OCI-LY1 (cell line): ENCODE results near the gene CTF1.

Experiments used
- H2AFZ ChIP-seq: fragments of 200-600 bp; sonication (generic), shearing (Covaris generic); 2 replicates; pipeline ENCODE4 v1.6.0; 2014; ENCODE audit warnings: antibody characterized with exemption, mild to moderate bottlenecking, low read length
- H3F3A ChIP-seq: fragments of 200-600 bp; sonication (generic), shearing (Covaris generic); 2 replicates; pipeline ENCODE4 v1.6.0; 2014; ENCODE audit warnings: mild to moderate bottlenecking, antibody characterized with exemption, low read length, moderate library complexity; ENCODE audit not compliant: insufficient read depth
- H3K27ac ChIP-seq: fragments of 200-600 bp; sonication (generic); 2 replicates; pipeline ENCODE4 v1.5.1; 2014; ENCODE audit warnings: low read length, mixed run types, mild to moderate bottlenecking, low read depth; ENCODE audit not compliant: poor library complexity, severe bottlenecking
- H3K27me3 ChIP-seq: fragments of 200-600 bp; sonication (generic); 2 replicates; pipeline ENCODE4 v1.6.0; 2014; ENCODE audit warnings: antibody characterized with exemption, mild to moderate bottlenecking, low read length, moderate library complexity; ENCODE audit not compliant: insufficient read depth
- H3K36me3 ChIP-seq: fragments of 200-600 bp; sonication (generic); 2 replicates; pipeline ENCODE4 v1.6.1; 2014; ENCODE audit warnings: mild to moderate bottlenecking, antibody characterized with exemption, low read length, moderate library complexity, mixed read lengths; ENCODE audit not compliant: insufficient read depth
- H3K4me1 ChIP-seq: fragments of 200-600 bp; sonication (generic); 2 replicates; pipeline ENCODE4 v1.5.1; 2014; ENCODE audit warnings: mild to moderate bottlenecking, low read length, moderate library complexity; ENCODE audit not compliant: insufficient read depth, severe bottlenecking
- H3K4me2 ChIP-seq: fragments of 200-600 bp; sonication (generic), shearing (Covaris generic); 2 replicates; pipeline ENCODE4 v1.6.1; 2014; ENCODE audit warnings: low read length
- H3K4me3 ChIP-seq: fragments of 200-600 bp; sonication (generic); 2 replicates; pipeline ENCODE4 v1.5.1; 2014; ENCODE audit warnings: low read length, low read depth, mild to moderate bottlenecking, mixed read lengths; ENCODE audit not compliant: poor library complexity, severe bottlenecking
- H3K79me2 ChIP-seq: fragments of 200-600 bp; shearing (Covaris generic); 2 replicates; pipeline ENCODE4 v1.6.1; 2016; ENCODE audit warnings: mixed run types, low read length, mixed read lengths; ENCODE audit not compliant: insufficient read depth
- H3K9ac ChIP-seq: fragments of 200-600 bp; sonication (generic), shearing (Covaris generic); 2 replicates; pipeline ENCODE4 v1.6.1; 2014; ENCODE audit warnings: mild to moderate bottlenecking, low read length, mixed read lengths
- H3K9me2 ChIP-seq: fragments of 200-600 bp; sonication (generic), shearing (Covaris generic); 2 replicates; pipeline ENCODE4 v1.6.1; 2014; ENCODE audit warnings: low read depth, mild to moderate bottlenecking, low read length, mixed read lengths
- H3K9me3 ChIP-seq: fragments of 200-600 bp; shearing (Covaris generic); 2 replicates; pipeline ENCODE4 v1.6.1; 2014; ENCODE audit warnings: low read length, mixed read lengths
- H4K20me1 ChIP-seq: fragments of 200-600 bp; sonication (generic), shearing (Covaris generic); 2 replicates; pipeline ENCODE4 v1.6.0; 2016; ENCODE audit warnings: mild to moderate bottlenecking, low read length; ENCODE audit not compliant: insufficient read depth
- EZH2 ChIP-seq: fragments of 200-600 bp; sonication (generic), shearing (Covaris generic); IDR thresholded peaks from 2 replicates; pipeline ENCODE4 v1.8.0; 2017; ENCODE audit warnings: borderline replicate concordance, mixed run types, mild to moderate bottlenecking, antibody characterized with exemption, low read length, moderate library complexity, mixed read lengths
- TF ChIP-seq, protein P1 (sequence below): fragments of 200-600 bp; sonication (generic), shearing (Covaris generic); IDR thresholded peaks from 2 replicates; pipeline ENCODE4 v1.5.1; 2017; ENCODE audit warnings: mild to moderate bottlenecking, antibody characterized with exemption, low read length, moderate library complexity, mixed read lengths

CTF1 gene

DNA sequence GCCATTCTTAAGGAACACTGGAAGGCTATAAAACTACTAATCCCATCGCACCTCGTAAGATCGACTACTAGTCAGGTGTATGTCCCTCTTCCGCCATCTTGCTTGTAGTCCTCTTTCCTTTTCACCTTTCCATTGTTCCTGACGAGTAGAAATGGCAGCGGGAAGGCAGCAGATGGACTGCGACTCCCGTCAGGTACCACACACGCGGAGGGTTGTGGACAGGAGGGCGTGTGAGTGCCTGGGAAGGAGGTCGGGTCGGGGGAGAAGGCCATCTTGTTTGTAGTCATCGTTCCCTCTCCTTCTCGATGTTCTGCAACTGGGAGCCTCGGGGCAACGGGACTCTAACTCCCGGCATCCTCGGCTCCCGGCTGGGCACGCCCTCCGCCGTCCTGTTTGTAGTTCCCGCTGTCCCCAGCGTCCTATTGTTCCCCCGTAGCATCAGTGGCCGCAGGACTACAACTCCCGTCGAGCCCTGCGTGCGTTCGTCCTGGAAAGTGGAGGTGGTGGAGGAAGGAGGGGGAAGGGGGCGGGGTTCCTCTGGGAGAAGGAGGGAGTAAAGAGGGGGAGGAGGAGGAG is 26.6 kb downstream of the CTF1 start:
- Histone ChIP-seq H4K20me1 (no peaks in the 10 kb centered on the region), H3K27ac (peak overlapping the region; percentile 85), H2AFZ (no peak overlapping the region), H3K79me2 (no peaks in the 10 kb centered on the region), H3K4me2 (peak overlapping the region; percentile 68), H3K4me3 (peak overlapping the region; percentile 73), H3F3A (no peaks in the 10 kb centered on the region), H3K9me2 (no peaks in the 10 kb centered on the region), H3K36me3 (no peaks in the 10 kb centered on the region), H3K9ac (peak overlapping the region; percentile 72), H3K4me1 (peaks cover 27% of the 10 kb centered on the region), H3K9me3 (no peaks in the 10 kb centered on the region), H3K27me3 (no peaks in the 10 kb centered on the region)
- no peak for TF ChIP-seq EZH2
- TF ChIP-seq, protein P1, sequence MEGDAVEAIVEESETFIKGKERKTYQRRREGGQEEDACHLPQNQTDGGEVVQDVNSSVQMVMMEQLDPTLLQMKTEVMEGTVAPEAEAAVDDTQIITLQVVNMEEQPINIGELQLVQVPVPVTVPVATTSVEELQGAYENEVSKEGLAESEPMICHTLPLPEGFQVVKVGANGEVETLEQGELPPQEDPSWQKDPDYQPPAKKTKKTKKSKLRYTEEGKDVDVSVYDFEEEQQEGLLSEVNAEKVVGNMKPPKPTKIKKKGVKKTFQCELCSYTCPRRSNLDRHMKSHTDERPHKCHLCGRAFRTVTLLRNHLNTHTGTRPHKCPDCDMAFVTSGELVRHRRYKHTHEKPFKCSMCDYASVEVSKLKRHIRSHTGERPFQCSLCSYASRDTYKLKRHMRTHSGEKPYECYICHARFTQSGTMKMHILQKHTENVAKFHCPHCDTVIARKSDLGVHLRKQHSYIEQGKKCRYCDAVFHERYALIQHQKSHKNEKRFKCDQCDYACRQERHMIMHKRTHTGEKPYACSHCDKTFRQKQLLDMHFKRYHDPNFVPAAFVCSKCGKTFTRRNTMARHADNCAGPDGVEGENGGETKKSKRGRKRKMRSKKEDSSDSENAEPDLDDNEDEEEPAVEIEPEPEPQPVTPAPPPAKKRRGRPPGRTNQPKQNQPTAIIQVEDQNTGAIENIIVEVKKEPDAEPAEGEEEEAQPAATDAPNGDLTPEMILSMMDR: no peak

DNA sequence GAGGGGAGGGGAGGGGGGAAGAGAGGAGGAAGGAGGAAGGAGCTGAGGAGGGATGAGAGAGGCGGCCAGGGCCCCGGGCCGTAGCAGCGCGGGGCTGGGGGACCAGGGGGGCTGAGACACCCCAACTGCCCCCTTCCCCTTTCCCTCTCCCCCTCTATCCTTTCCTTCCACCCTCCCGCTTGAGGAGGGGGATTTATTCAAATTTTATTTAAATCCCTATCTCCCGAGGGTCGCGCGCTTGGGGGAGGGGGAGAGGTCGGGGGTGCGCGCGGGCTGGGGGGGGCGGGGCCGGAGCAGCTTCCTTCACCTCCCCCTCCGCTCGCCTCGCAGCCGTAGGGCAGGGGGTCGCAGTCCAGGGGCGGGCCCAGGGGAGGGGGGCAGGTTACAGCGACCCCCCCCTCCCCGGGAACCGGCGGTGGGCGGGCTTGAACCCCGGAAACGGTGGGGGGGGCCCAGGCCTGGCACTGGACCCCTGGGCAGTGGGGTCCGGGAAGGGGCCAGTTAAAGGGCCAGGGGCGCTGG is 27.2 kb downstream of the CTF1 start, which contains the start of gene FBXL19:
TSS of gene FBXL19 (plus strand) at position 19 of the 522 bp plus-strand sequence. CDS start 2,183 bp downstream, outside the sequence.
- no peaks in the 10 kb centered on the region for H3K79me2 ChIP-seq
- no peaks in the 10 kb centered on the region for H3K9me2 ChIP-seq
- H2AFZ ChIP-seq: no peak within 1 kb of the TSS
- peak within 1 kb of the TSS; percentile 85 for H3K27ac ChIP-seq
- peak within 1 kb of the TSS; percentile 72 for H3K9ac ChIP-seq
- peak within 1 kb of the TSS; percentile 73 for H3K4me3 ChIP-seq
- H3K4me2 ChIP-seq: peak within 1 kb of the TSS; percentile 91
- H3K27me3 ChIP-seq: no peaks in the 10 kb centered on the region
- H3F3A ChIP-seq: no peaks in the 10 kb centered on the region
- H3K36me3 ChIP-seq: no peaks in the 10 kb centered on the region
- H3K9me3 ChIP-seq: no peaks in the 10 kb centered on the region
- TF ChIP-seq, protein P1: no peak
- no peak for TF ChIP-seq EZH2
- H4K20me1 ChIP-seq: no peaks in the 10 kb centered on the region
- peaks cover 27% of the 10 kb centered on the region for H3K4me1 ChIP-seq

DNA sequence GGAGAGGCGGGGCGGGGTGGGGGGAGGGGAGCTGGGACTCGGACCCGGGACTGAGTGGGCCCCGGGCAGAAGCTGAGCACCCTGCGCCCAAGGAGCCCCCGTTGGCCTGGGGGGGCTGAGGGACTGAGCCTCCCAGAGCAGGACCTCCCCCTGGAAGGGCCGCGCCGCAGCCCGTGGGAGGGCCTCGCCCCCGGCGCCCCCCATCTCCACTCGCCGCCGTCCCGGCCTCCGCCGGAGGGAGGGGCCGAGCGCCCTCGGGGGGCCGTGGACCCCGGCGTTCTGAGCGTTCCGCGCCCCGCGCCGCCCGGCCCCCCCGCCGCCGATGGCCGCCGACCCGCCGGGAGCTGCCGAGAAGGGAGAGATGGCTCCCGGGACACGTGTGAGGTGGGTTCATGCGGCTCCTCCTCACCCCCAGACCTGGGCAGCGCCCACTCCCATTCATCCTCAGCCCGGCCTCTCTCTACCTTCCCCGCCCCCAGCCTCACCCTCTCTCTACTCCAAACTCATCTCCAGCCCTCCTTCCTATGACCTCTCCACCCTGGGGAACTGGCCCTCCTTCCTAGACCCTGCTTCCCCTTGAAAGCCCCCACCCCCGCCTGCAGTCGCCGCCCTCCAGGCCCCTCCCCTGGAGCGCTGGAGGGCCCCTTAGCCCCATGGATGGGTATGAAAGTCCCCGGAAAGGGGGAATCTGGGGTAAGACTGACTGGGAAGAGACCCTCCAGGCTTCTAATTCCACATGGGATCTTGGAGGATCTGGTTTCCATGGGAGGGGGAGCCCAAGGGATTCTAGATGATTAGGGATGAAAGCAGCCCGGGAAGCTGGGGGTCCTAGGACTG is 27.9 kb downstream of the CTF1 start:
- Histone ChIP-seq H3K4me1 (peaks cover 27% of the 10 kb centered on the region), H3K9ac (peak overlapping the region; percentile 71), H3K36me3 (peaks cover 5% of the 10 kb centered on the region; the same call in 1 of the 2 replicates)

More for the DNA sequence above, 27.9 kb downstream of the CTF1 start:
- Histone ChIP-seq H3K27ac (peak overlapping the region; percentile 45), H4K20me1 (no peaks in the 10 kb centered on the region), H3K9me2 (no peaks in the 10 kb centered on the region), H3F3A (no peaks in the 10 kb centered on the region), H3K27me3 (no peaks in the 10 kb centered on the region), H3K79me2 (no peaks in the 10 kb centered on the region), H3K4me2 (peak overlapping the region; percentile 68), H3K9me3 (no peaks in the 10 kb centered on the region), H3K4me3 (peak overlapping the region; percentile 73), H2AFZ (no peak overlapping the region)
- TF ChIP-seq EZH2: no peak
- TF ChIP-seq, protein P1: no peak
